Measurements from ENCODE around the gene BCL11A.

BCL11A gene

DNA sequence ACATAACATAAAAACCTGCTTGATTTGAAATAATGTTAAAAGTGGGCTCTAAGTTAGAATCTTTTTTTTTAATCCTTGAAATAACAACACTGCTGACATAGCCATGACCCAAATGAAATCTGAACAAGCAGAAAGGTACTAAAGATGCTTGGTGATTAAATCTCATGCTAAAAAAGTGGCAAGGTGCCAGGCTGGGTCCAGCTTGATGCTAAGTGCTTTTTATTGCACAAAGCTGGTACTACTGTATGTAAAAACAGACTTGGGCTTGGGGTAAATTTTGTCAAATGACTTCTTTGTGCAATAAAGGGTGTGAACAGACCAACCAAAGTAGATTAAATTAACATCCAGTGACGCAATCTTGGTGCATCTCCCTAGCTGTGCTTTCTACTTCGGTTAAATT is 13.4 kb downstream of the BCL11A start:
- no peak for DNase-seq (ENCODE audit: low read depth)
- no peak overlapping the region for H3K4me3 ChIP-seq (ENCODE audit: low read depth, low read length)
- TF ChIP-seq, protein P1, sequence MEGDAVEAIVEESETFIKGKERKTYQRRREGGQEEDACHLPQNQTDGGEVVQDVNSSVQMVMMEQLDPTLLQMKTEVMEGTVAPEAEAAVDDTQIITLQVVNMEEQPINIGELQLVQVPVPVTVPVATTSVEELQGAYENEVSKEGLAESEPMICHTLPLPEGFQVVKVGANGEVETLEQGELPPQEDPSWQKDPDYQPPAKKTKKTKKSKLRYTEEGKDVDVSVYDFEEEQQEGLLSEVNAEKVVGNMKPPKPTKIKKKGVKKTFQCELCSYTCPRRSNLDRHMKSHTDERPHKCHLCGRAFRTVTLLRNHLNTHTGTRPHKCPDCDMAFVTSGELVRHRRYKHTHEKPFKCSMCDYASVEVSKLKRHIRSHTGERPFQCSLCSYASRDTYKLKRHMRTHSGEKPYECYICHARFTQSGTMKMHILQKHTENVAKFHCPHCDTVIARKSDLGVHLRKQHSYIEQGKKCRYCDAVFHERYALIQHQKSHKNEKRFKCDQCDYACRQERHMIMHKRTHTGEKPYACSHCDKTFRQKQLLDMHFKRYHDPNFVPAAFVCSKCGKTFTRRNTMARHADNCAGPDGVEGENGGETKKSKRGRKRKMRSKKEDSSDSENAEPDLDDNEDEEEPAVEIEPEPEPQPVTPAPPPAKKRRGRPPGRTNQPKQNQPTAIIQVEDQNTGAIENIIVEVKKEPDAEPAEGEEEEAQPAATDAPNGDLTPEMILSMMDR (IDR thresholded peaks at IDR 0.05; ENCODE audit: insufficient read depth, low read depth, low read length, missing control alignments) = no peak

DNA sequence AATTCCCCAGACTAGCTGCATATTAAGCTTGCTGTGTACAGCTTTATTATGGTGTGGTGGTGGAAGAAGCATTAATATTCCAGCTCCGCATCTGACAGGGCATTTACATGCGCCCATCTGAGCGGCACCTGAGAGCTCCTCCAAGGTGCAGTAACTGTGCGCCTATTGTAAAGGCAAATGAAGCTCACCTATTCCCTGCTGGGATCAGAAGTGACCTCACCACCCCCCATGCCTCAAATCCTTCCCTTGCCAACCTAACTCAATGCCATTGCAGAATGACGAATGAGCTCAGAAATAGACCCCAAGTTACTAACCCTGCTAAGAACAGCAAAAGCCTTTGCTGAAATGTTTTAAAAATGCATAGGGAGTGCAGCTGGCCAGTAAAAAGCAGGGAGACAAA is 14.3 kb downstream of the BCL11A start:
- no peak for DNase-seq (ENCODE audit: low read depth)
- no peak overlapping the region for H3K4me3 ChIP-seq (ENCODE audit: low read depth, low read length)
- TF ChIP-seq, protein P1 (IDR thresholded peaks at IDR 0.05; ENCODE audit: insufficient read depth, low read depth, low read length, missing control alignments) = no peak

DNA sequence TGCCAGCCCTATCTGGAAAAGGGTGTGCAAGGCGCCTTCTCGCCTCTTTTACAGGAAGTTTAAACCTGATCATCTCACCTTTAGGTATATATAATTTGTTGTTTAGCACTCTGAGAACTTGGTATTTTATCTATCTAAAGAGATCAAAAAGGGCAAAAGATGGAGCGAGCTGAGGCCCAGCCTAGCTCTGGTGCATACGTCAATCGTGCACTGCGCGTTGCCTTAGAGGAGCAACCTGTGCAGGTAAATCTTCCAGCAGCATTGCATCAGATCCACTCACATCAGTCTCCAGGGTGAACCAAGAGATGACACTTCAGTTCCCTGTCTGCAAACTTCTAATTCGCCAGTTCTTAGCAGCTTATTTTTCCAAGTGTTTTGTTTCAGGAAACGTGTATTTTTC is 15.4 kb downstream of the BCL11A start:
- TF ChIP-seq, protein P1 (IDR thresholded peaks at IDR 0.05; ENCODE audit: insufficient read depth, low read depth, low read length, missing control alignments) = no peak
- no peak for DNase-seq (ENCODE audit: low read depth)
- H3K4me3 ChIP-seq (ENCODE audit: low read depth, low read length) = no peak overlapping the region

DNA sequence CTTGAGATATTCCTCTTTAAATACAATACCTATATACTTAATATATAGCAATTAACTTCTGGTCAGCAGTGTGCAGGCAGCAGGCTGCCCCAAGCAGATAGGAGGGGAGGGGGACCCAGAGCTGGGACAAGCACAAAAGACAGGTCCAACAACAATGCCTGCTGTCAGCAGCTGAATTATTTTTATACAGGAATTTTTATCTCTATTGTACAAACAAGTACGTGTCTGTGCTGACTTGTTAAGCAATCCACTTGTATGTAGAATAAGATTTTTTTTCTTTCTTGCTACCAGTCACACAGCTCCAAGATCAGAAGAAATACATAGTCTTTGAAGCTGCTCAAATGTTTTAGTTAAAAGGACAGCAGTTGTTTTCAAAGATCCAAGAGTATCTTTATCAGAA is 16.7 kb downstream of the BCL11A start:
- H3K4me3 ChIP-seq (ENCODE audit: low read depth, low read length) = no peak overlapping the region
- TF ChIP-seq, protein P1 (IDR thresholded peaks at IDR 0.05; ENCODE audit: insufficient read depth, low read depth, low read length, missing control alignments) = no peak
- no peak for DNase-seq (ENCODE audit: low read depth)

DNA sequence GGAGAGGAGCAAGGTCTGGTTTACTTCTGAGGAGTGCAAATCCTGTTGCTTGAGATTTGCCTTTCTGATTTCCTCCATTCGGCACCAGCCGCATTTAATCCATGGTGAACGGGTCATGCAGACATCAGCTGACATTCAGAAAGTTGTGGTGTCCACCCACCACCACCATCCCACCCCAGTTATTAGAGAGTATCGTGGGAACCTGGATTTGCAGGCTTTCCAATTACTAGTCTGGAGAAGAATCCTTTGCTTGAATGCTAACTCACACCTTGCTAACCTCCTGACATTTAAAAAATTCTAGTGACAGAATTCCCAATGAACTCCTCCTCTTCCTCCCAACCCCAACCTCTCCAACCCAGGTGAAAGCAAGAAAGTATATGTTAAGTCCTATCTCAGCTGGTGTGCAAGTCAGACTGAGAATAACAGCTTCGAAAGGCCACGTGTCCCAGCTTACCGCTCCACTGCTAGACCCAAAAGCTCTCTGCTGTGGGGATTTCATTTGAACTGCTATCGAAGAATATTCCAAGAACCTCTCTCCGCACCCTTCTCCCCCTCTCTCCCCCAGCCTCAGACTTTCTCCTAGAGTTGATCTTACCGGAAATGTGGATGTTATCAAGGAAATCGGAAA is 17.7 kb downstream of the BCL11A start:
- TF ChIP-seq, protein P1 (IDR thresholded peaks at IDR 0.05; ENCODE audit: insufficient read depth, low read depth, low read length, missing control alignments) = no peak
- DNase-seq (ENCODE audit: low read depth) = peak; percentile 32
- no peak overlapping the region for H3K4me3 ChIP-seq (ENCODE audit: low read depth, low read length)

DNA sequence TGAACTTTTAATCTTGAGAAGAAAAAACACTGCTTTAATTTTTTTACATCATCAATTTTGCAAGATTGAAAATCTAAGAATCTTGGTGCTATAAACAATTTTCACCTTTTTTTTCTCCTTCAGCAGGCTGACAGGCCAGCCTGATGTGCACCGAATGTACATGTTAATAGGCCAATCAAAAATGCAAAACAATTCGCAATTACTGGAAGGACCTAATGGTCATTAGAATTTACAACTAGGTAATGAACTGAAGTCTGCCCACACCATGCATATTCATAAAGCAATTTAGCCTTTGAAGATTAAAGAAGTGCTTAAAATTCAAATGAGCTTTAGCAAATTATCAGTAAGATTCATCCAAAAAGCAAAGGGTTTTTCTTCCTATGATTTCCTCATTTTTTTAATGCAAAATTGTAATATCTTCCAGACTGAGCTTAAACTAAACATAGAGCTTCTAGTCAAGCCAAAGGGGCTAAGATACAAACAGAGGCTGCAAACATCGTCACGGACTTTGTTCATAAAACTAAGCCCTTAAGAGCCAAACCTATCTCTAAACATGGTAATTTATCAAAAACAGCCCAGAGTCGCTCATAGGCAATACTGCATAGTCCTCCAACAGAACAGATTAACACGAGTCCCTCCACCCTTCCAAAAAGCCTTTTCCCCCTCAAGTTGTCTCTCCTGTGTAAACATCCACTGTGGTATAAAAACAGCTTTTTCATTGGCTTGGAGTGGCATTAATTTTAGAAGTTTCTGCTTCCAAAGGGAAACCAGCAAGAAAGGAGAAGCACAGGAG is 18.4 kb downstream of the BCL11A start:
- DNase-seq (ENCODE audit: low read depth) = no peak
- H3K4me3 ChIP-seq (ENCODE audit: low read depth, low read length) = no peak overlapping the region
- TF ChIP-seq, protein P1 (IDR thresholded peaks at IDR 0.05; ENCODE audit: insufficient read depth, low read depth, low read length, missing control alignments) = no peak
